ENCODE results near the gene TBC1D5.
"Not testable (repeated sequence)": the region's sequence is repeated elsewhere in the genome, so short reads cannot be mapped to it uniquely, and the experiment has no call there.

The TBC1D5 gene

DNA sequence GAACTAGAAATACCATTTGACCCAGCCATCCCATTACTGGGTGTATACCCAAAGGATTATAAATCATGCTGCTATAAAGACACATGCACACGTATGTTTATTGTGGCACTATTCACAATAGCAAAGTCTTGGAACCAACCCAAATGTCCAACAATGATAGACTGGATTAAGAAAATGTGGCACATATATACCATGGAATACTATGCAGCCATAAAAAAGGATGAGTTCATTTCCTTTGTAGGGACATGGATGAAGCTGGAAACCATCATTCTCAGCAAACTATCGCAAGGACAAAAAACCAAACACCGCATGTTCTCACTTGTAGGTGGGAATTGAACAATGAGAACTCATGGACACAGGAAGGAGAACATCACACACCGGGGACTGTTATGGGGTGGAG lies 210.0 kb downstream of the TBC1D5 start:
- H3K4me3 ChIP-seq (ENCODE audit: insufficient read depth in 1 of 2, low read depth in 1 of 2, low read length in 2 of 2); H3K27me3 ChIP-seq (ENCODE audit: control insufficient read depth in 1 of 2, insufficient read depth in 1 of 2, low read length in 2 of 2); H3K23ac ChIP-seq (ENCODE audit: low read length in 2 of 2); H3K36me3 ChIP-seq (ENCODE audit: control insufficient read depth in 1 of 2, insufficient read depth in 2 of 2, low read depth in 1 of 2, low read length in 2 of 2); H3K18ac ChIP-seq (ENCODE audit: low read depth in 1 of 2, low read length in 2 of 2); H3K9me3 ChIP-seq (ENCODE audit: control insufficient read depth, low read length); H3K14ac ChIP-seq (ENCODE audit: low read length in 2 of 2); H2BK15ac ChIP-seq (ENCODE audit: low read depth, poor library complexity, severe bottlenecking); H2BK120ac ChIP-seq (ENCODE audit: low read depth, low read length); H3K9ac ChIP-seq (ENCODE audit: low read length); H4K8ac ChIP-seq (ENCODE audit: low read length); H2AFZ ChIP-seq (ENCODE audit: low read depth, low read length); H3K4me1 ChIP-seq (ENCODE audit: control insufficient read depth, insufficient read depth, low read depth, low read length); H2BK5ac ChIP-seq (ENCODE audit: low read depth, low read length, poor library complexity, severe bottlenecking); H3K4me2 ChIP-seq (ENCODE audit: low read length, poor library complexity, severe bottlenecking); H2BK12ac ChIP-seq (ENCODE audit: low read length in 2 of 2); H3K27ac ChIP-seq (ENCODE audit: low read length, poor library complexity, severe bottlenecking); H4K91ac ChIP-seq (ENCODE audit: low read length); H3K4ac ChIP-seq (ENCODE audit: low read depth in 1 of 2, low read length in 2 of 2); DNase-seq; H2AK5ac ChIP-seq (ENCODE audit: low read length, severe bottlenecking): not testable (repeated sequence)
- WGBS: 100% methylated on average over 3 of the region's 4 CpGs
- peaks cover 10% of the 10 kb centered on the region for H3K79me1 ChIP-seq (replicated peaks; ENCODE audit: low read length, poor library complexity, severe bottlenecking)

DNA sequence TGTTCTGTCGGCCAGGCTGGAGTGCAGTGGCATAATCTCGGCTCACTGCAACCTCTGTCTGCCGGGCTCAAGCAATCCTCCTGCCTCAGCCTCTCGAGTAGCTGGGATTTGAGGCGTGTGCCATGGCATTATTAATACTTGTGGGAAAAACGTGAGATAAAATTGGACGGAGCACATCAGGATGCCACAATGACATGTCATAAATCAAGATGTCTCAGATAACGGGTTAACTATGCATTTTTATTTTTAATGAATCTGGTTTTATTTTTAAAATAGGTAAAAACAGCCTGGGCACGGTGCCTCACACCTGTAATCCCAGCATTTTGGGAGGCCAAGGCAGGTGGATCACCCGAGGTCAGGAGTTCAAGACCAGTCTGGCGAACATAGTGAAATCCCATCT lies 212.8 kb downstream of the TBC1D5 start:
- H3K79me1 ChIP-seq (replicated peaks; ENCODE audit: low read length, poor library complexity, severe bottlenecking): peaks cover 15% of the 10 kb centered on the region
- no peak overlapping the region for H3K27ac ChIP-seq (ENCODE audit: low read length, poor library complexity, severe bottlenecking)
- H3K4me3 ChIP-seq (ENCODE audit: insufficient read depth in 1 of 2, low read depth in 1 of 2, low read length in 2 of 2): no peak overlapping the region
- H2BK15ac ChIP-seq (ENCODE audit: low read depth, poor library complexity, severe bottlenecking): no peak overlapping the region
- no peak overlapping the region for H3K4me2 ChIP-seq (ENCODE audit: low read length, poor library complexity, severe bottlenecking)
- H3K9ac ChIP-seq (ENCODE audit: low read length): no peak overlapping the region
- H3K14ac ChIP-seq (ENCODE audit: low read length in 2 of 2): no peak overlapping the region
- H3K18ac ChIP-seq (ENCODE audit: low read depth in 1 of 2, low read length in 2 of 2): no peak overlapping the region
- no peak for DNase-seq
- no peak overlapping the region for H3K23ac ChIP-seq (ENCODE audit: low read length in 2 of 2)
- no peak overlapping the region for H3K4ac ChIP-seq (ENCODE audit: low read depth in 1 of 2, low read length in 2 of 2)
- no peaks in the 10 kb centered on the region for H3K4me1 ChIP-seq (ENCODE audit: control insufficient read depth, insufficient read depth, low read depth, low read length)
- H2BK12ac ChIP-seq (ENCODE audit: low read length in 2 of 2): no peak overlapping the region
- H2AK5ac ChIP-seq (ENCODE audit: low read length, severe bottlenecking): no peak overlapping the region
- no peak overlapping the region for H2BK5ac ChIP-seq (ENCODE audit: low read depth, low read length, poor library complexity, severe bottlenecking)
- H3K27me3 ChIP-seq (ENCODE audit: control insufficient read depth in 1 of 2, insufficient read depth in 1 of 2, low read length in 2 of 2): no peaks in the 10 kb centered on the region
- no peak overlapping the region for H4K8ac ChIP-seq (ENCODE audit: low read length)
- no peak overlapping the region for H4K91ac ChIP-seq (ENCODE audit: low read length)
- H2AFZ ChIP-seq (ENCODE audit: low read depth, low read length): no peak overlapping the region
- no peaks in the 10 kb centered on the region for H3K9me3 ChIP-seq (ENCODE audit: control insufficient read depth, low read length)
- WGBS: 94% methylated on average over 9 of the region's 11 CpGs
- H3K36me3 ChIP-seq (ENCODE audit: control insufficient read depth in 1 of 2, insufficient read depth in 2 of 2, low read depth in 1 of 2, low read length in 2 of 2): no peaks in the 10 kb centered on the region
- no peak overlapping the region for H2BK120ac ChIP-seq (ENCODE audit: low read depth, low read length)

GRCh38 chr3:17518189-17519059 lies 224.0 kb downstream of the TBC1D5 start:
- Histone ChIP-seq H2AFZ (ENCODE audit: low read depth, low read length) (no peak overlapping the region), H2BK120ac (ENCODE audit: low read depth, low read length) (no peak overlapping the region), H3K27me3 (ENCODE audit: control insufficient read depth in 1 of 2, insufficient read depth in 1 of 2, low read length in 2 of 2) (no peaks in the 10 kb centered on the region), H3K18ac (ENCODE audit: low read depth in 1 of 2, low read length in 2 of 2) (no peak overlapping the region), H3K23ac (ENCODE audit: low read length in 2 of 2) (no peak overlapping the region), H2AK5ac (ENCODE audit: low read length, severe bottlenecking) (no peak overlapping the region), H3K9me3 (ENCODE audit: control insufficient read depth, low read length) (no peaks in the 10 kb centered on the region), H2BK12ac (ENCODE audit: low read length in 2 of 2) (no peak overlapping the region), H3K4me1 (ENCODE audit: control insufficient read depth, insufficient read depth, low read depth, low read length) (no peaks in the 10 kb centered on the region), H3K4me2 (ENCODE audit: low read length, poor library complexity, severe bottlenecking) (no peak overlapping the region), H2BK5ac (ENCODE audit: low read depth, low read length, poor library complexity, severe bottlenecking) (no peak overlapping the region), H3K9ac (ENCODE audit: low read length) (no peak overlapping the region), H2BK15ac (ENCODE audit: low read depth, poor library complexity, severe bottlenecking) (no peak overlapping the region), H3K79me1 (replicated peaks; ENCODE audit: low read length, poor library complexity, severe bottlenecking) (peaks cover 12% of the 10 kb centered on the region), H4K91ac (ENCODE audit: low read length) (no peak overlapping the region), H3K27ac (ENCODE audit: low read length, poor library complexity, severe bottlenecking) (no peak overlapping the region), H4K8ac (ENCODE audit: low read length) (no peak overlapping the region), H3K4me3 (ENCODE audit: insufficient read depth in 1 of 2, low read depth in 1 of 2, low read length in 2 of 2) (no peak overlapping the region), H3K14ac (ENCODE audit: low read length in 2 of 2) (no peak overlapping the region), H3K36me3 (ENCODE audit: control insufficient read depth in 1 of 2, insufficient read depth in 2 of 2, low read depth in 1 of 2, low read length in 2 of 2) (peaks cover 3 to 4% of the 10 kb centered on the region in 2 experiments), H3K4ac (ENCODE audit: low read depth in 1 of 2, low read length in 2 of 2) (no peak overlapping the region)
- DNase-seq: no peak
- 88% methylated on average over 12 of the region's 13 CpGs for WGBS

DNA sequence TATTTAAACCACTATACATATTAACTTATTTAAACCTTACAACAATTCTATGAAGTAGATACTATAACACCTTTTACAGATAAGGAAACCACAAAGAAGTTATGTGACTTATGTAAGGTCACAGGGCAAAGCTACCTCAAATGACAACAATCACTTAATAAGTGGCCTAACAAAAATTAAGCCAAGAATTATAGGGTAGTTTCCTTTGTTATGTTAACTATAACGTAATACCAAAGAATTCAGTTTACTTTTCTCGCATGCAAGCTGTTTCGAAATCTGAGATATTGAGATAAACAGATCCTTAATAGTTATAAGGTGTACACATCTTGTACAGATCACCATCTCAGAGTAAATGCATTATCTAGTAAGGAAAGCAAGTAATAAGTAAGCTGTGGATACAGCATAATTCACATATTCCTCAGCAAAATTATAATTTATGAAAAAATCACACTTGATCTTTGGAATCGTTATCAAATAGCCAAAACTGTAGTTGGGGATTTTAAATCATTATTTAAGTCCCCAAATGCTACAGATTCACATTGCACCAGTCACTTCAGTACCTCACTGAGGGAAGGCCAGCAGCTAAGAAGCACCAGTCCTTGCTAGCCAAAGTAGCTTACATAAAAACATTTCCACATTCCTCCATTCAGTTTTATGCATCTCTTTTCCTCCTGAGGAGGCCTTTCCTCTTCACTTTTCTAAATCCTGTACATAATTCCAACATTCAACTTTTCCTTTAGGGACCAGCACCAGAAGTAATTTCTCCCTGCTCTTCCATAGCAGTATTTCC lies 226.8 kb downstream of the TBC1D5 start:
- no peak overlapping the region for H4K91ac ChIP-seq (ENCODE audit: low read length)
- no peak overlapping the region for H3K9ac ChIP-seq (ENCODE audit: low read length)
- no peak overlapping the region for H2AK5ac ChIP-seq (ENCODE audit: low read length, severe bottlenecking)
- H2BK5ac ChIP-seq (ENCODE audit: low read depth, low read length, poor library complexity, severe bottlenecking): no peak overlapping the region
- no peak overlapping the region for H3K4me3 ChIP-seq (ENCODE audit: insufficient read depth in 1 of 2, low read depth in 1 of 2, low read length in 2 of 2)
- DNase-seq: peak; percentile 39
- no peak overlapping the region for H3K4me2 ChIP-seq (ENCODE audit: low read length, poor library complexity, severe bottlenecking)
- H2BK15ac ChIP-seq (ENCODE audit: low read depth, poor library complexity, severe bottlenecking): no peak overlapping the region
- WGBS: 100% methylated on average over 1 of the region's 4 CpGs
- no peak overlapping the region for H2BK12ac ChIP-seq (ENCODE audit: low read length in 2 of 2)
- no peak overlapping the region for H3K23ac ChIP-seq (ENCODE audit: low read length in 2 of 2)
- peaks cover 11% of the 10 kb centered on the region for H3K79me1 ChIP-seq (replicated peaks; ENCODE audit: low read length, poor library complexity, severe bottlenecking)
- H3K4ac ChIP-seq (ENCODE audit: low read depth in 1 of 2, low read length in 2 of 2): no peak overlapping the region
- no peak overlapping the region for H2BK120ac ChIP-seq (ENCODE audit: low read depth, low read length)
- peaks cover 3 to 4% of the 10 kb centered on the region in 2 experiments for H3K36me3 ChIP-seq (ENCODE audit: control insufficient read depth in 1 of 2, insufficient read depth in 2 of 2, low read depth in 1 of 2, low read length in 2 of 2)
- no peak overlapping the region for H3K27ac ChIP-seq (ENCODE audit: low read length, poor library complexity, severe bottlenecking)
- H3K27me3 ChIP-seq (ENCODE audit: control insufficient read depth in 1 of 2, insufficient read depth in 1 of 2, low read length in 2 of 2): no peaks in the 10 kb centered on the region
- no peaks in the 10 kb centered on the region for H3K4me1 ChIP-seq (ENCODE audit: control insufficient read depth, insufficient read depth, low read depth, low read length)
- no peak overlapping the region for H3K18ac ChIP-seq (ENCODE audit: low read depth in 1 of 2, low read length in 2 of 2)
- no peak overlapping the region for H2AFZ ChIP-seq (ENCODE audit: low read depth, low read length)
- no peak overlapping the region for H4K8ac ChIP-seq (ENCODE audit: low read length)
- no peak overlapping the region for H3K14ac ChIP-seq (ENCODE audit: low read length in 2 of 2)
- H3K9me3 ChIP-seq (ENCODE audit: control insufficient read depth, low read length): no peaks in the 10 kb centered on the region

All from mesenchymal stem cell (in vitro differentiated cells and primary cell).